GM21526 (cell line): ENCODE results near the gene TRIM29.
"Not testable (repeated sequence)": the region's sequence is repeated elsewhere in the genome, so short reads cannot be mapped to it uniquely, and the experiment has no call there.

Source experiments
- ATAC-seq: cut with Tn5 transposase; IDR thresholded peaks from one replicate; pipeline ENCODE4 v1.9.1; 2021; ENCODE audit warnings: moderate library complexity; ENCODE audit not compliant: unreplicated experiment, low FRiP score

The TRIM29 gene, protein sequence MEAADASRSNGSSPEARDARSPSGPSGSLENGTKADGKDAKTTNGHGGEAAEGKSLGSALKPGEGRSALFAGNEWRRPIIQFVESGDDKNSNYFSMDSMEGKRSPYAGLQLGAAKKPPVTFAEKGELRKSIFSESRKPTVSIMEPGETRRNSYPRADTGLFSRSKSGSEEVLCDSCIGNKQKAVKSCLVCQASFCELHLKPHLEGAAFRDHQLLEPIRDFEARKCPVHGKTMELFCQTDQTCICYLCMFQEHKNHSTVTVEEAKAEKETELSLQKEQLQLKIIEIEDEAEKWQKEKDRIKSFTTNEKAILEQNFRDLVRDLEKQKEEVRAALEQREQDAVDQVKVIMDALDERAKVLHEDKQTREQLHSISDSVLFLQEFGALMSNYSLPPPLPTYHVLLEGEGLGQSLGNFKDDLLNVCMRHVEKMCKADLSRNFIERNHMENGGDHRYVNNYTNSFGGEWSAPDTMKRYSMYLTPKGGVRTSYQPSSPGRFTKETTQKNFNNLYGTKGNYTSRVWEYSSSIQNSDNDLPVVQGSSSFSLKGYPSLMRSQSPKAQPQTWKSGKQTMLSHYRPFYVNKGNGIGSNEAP

DNA sequence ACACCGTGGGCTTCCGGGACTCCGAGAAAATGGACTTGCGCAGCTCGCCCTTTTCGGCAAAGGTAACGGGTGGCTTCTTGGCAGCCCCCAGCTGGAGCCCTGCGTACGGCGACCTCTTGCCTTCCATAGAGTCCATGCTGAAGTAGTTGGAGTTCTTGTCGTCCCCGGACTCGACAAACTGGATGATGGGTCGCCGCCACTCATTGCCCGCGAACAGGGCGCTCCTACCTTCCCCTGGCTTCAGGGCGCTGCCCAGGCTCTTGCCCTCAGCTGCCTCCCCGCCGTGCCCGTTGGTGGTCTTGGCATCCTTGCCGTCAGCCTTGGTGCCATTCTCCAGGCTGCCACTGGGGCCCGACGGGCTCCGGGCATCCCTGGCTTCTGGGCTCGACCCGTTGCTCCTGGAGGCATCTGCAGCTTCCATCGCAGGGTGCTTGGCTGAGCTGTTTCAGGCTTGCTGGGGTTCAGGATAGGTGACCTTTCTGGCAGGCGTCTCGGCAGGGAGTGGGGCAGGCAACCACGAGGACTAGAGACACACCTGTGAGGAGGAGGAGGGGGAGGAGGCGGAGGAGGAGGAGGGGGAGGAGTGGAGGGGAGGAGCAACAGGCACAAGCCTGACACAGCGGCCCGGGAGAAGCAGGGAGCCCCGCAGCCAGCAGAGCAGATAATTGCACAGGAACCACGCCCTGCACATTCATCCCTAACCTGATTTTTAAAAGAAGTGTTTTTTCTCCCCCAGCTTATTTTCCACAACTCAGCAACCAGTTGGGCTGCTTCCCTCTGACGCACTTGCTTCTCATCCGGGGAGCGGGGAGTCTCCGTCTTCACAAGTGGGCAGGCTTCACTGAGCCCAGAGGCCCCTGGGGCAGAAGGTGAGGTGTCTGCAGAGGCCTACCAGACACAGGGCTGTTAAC is at the start of gene TRIM29:
TSS of gene TRIM29 (minus strand) at position 503 of the 911 bp plus-strand sequence. CDS start at position 421, 82 bp downstream.
- no peak for ATAC-seq

DNA sequence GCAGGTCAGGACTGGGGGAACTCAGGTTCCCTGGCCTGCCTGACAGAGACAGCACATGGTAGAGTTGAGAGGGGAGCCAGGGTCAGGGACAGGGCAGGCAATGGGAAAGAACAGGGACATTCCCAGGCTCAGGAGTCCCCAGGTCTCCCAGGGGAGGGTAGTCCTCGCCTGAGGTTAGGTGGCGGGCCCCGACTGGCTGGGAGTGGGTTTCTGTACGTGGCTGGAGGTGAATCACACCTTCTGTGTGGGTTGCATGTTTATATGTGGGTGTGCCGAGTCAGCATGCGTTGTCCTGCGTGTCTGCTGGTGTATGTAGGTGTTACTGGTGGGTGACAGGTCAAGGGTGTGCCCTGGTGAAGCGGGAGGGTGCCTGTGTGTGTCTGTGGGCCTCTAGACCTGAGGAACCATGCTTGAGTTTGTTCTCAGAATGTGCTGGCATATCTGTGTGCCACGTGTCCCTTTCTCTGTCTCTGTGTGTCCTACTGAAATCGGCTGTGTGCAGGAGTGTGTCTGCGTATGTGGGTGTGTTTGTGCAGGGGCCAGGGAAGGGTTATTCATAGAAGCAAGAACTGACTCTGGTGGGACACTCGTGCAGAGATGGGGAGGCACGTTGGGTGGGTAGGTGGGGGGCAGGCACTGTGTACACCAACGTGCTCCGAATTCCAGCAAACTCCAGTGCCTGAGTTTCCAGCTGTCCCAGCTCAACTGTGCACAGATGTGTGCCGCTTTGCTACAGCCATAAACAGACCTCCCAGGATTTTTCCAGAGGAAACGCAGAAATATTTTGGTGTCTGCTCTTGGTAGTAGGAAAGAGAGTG is 49.1 kb upstream of the TRIM29 start:
- ATAC-seq: no peak

- ATAC-seq: no peak
These were observed 48.5 kb upstream of the TRIM29 start for GRCh38 chr11:120186456-120186773.

- no peak for ATAC-seq
These were observed 48.0 kb upstream of the TRIM29 start for GRCh38 chr11:120185706-120186455.

DNA sequence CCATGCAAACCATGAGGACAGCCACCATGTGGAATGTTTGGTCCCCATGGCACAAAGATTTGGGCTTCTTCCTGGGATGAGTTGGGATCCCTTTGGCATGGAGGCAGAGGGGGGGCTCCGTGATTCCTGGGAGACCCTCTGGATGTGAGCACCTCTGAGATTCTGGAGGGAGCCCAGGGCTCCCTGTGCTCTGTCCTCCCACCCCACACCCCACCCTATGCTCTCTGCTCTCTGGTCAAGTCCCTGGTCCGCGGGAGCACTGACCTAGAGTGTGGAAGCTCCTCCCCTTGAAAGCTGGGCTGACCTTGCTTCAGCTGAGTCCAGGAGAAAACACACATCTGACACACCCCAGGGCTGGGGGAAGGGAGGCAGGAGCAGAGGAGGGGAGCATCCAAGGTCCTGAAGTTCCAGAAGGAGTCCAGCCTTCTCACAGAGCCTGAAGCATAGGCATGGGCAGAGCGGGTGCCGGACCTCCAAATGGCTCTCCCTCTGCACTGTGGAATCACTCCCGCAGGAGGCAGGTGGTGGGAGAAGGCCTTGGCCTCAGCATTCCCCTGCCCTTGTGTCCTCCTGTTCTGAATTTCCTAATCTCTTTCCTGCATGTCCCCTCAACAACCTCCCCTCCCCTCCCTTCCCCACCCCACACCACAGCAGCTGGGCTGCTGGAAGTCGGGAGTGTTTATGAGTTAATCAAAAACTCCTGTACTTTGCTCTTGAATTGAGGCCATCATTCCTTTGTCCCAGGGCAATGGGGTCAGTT is 47.2 kb upstream of the TRIM29 start:
- ATAC-seq: no peak

GRCh38 chr11:120184371-120184945 is 46.5 kb upstream of the TRIM29 start:
- no peak for ATAC-seq

DNA sequence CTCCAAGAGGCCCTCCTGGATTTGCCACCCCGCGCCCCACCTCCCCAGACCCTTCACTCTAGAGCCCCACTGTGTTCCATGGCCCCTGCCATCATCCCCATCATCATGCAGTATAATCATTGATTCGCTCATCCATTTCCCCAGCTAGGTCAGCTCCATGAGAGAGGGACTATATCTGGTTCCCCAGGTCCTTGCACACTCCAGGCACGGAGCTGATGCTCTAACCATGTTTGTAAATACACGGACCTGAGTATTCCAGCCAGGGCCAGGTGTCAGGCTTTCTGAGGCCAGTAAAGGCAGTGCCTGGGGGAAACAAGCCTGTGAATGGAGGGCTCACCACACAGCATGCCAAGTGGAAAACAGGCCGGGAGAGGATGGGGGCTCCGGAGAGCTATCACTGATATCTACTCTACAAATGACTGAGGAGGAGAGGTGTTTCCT is 45.8 kb upstream of the TRIM29 start:
- ATAC-seq: no peak

DNA sequence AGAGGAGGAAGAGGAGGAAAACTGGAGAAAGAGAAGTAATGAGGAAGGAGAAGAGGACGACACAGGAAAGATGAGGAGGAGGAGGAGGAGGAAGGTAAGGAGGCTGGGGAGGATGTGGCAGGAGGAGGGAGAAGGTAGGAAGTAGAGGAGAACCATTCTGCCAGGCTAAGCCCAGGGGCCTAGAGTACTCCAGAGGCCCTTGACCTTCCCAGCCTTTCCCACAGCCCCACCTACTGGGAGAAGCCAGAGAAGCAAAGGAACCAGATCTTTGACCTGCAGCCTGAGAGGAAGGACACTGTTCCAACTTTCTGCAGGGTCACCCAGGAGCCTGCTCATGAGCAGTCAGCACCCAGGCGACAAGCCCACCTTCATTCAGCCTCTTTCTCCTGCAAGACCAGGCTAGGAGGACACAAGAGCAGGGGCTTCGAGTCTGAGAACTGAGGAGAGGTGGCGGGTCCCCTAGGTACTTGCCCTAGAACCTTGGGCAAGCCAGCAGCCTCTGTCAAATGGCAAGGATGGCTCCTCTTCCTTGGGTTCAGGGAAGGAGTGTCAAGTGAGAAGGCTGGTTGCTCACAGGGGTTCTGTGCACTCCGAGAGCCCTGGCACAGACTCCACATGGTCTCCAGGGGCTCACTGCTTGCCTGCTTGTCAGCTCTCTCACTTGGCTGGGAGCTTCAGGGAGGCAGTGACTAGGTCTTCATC is 45.0 kb upstream of the TRIM29 start:
- ATAC-seq: no peak

GRCh38 chr11:120182372-120182771 is 44.5 kb upstream of the TRIM29 start:
- no peak for ATAC-seq

- no peak for ATAC-seq
These were observed 43.6 kb upstream of the TRIM29 start for GRCh38 chr11:120181376-120181975.

GRCh38 chr11:120180551-120181232 is 42.8 kb upstream of the TRIM29 start:
- no peak for ATAC-seq

- ATAC-seq: not testable (repeated sequence)
These were observed 42.1 kb upstream of the TRIM29 start for GRCh38 chr11:120180063-120180462.

- ATAC-seq: no peak
These were observed 41.3 kb upstream of the TRIM29 start for GRCh38 chr11:120179057-120179672.

GRCh38 chr11:120178561-120179056 is 40.7 kb upstream of the TRIM29 start:
- ATAC-seq: no peak

- no peak for ATAC-seq
These were observed 37.0 kb upstream of the TRIM29 start for GRCh38 chr11:120174866-120175265.

DNA sequence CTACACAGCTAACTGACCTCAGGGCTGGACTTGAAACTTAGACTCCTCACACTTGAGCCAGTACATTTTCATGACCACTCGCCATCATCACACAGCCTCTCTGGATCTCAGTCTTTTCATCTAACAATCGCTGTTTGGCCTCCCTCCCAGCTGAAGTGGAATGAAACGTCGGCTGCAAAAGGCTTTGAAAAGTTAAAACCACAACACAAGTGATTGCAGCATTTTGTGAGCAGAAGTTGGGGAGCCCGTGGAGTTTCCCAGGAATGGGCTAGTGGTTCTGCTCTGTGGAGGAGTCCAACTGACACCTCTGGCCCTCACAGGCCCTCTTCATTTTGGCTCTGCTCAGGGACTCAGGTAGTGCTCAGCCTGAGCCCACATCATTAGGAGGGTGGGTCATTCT is 35.9 kb upstream of the TRIM29 start:
- ATAC-seq: no peak
